Frontal cortex (tissue), 4 donors: ENCODE data around the gene SREBF1. TPM values are rescaled to one million over a fixed set of nuclear protein-coding genes. Genes with fewer than 3 reads are reported as not detected.

Experiments used
- DNase-seq, 2 donors: peaks; one replicate each; pipeline ENCODE4 v3.0.0; 2012; ENCODE audit warnings: low spot score in 2 of 2
- FAIRE-seq: peaks from 2 replicates; lab custom pipeline; 2012; peaks lifted over from hg19 to GRCh38; lab: Jason Lieb, UNC
- total RNA-seq: library from RNA; depleted of rRNA; stranded (reverse); fragments of >200 nt; gene quantifications from one replicate; pipeline ENCODE4 v1.2.3, GENCODE V29; 2014
- donor health status: control.
- donor health status: control.
- donor health status: control.

SREBF1 gene
- total RNA-seq, 1 donor from 2014 or later: 17.5 TPM

GRCh38 chr17:17842111-17842876, 5.5 kb upstream of the SREBF1 start:
- no peak for DNase-seq

GRCh38 chr17:17841601-17842025, 4.8 kb upstream of the SREBF1 start:
- FAIRE-seq: no peak
- peak in 1 of 2 donors; percentile 33 for DNase-seq

More at GRCh38 chr17:17842111-17842876, 5.5 kb upstream of the SREBF1 start:
- FAIRE-seq: no peak

- FAIRE-seq: no peak
- peak; percentile 60 to 66 for DNase-seq
Observed at GRCh38 chr17:17840751-17841591, 4.2 kb upstream of the SREBF1 start.

- peak; percentile 93 to 94 for DNase-seq
- FAIRE-seq: no peak
Observed at GRCh38 chr17:17839791-17840707, 3.3 kb upstream of the SREBF1 start.

GRCh38 chr17:17837966-17838962, 1.5 kb upstream of the SREBF1 start:
- DNase-seq (peak in 1 of 2 donors; percentile 61), FAIRE-seq (no peak)

GRCh38 chr17:17837380-17837821, 615 bp upstream of the SREBF1 start:
- peak in 1 of 2 donors; percentile 36 for DNase-seq
- no peak for FAIRE-seq

GRCh38 chr17:17836250-17836817, 452 bp downstream of the SREBF1 start:
- DNase-seq (peak; percentile 95 to 97), FAIRE-seq (no peak)

- FAIRE-seq: no peak
Observed at GRCh38 chr17:17835415-17836249, 1.2 kb downstream of the SREBF1 start.

GRCh38 chr17:17834974-17835373, 1.8 kb downstream of the SREBF1 start:
- DNase-seq: no peak
- FAIRE-seq: no peak

More at GRCh38 chr17:17835415-17836249, 1.2 kb downstream of the SREBF1 start:
- DNase-seq: peak in 1 of 2 donors; percentile 34

- no peak for DNase-seq
- FAIRE-seq: no peak
Observed at GRCh38 chr17:17833658-17834357, 3.0 kb downstream of the SREBF1 start.

GRCh38 chr17:17832032-17832363, 4.8 kb downstream of the SREBF1 start:
- FAIRE-seq: no peak
- no peak for DNase-seq

- no peak for FAIRE-seq
- DNase-seq: peak in 1 of 2 donors; percentile 39
Observed at GRCh38 chr17:17831208-17832031, 5.4 kb downstream of the SREBF1 start.

- no peak for FAIRE-seq
Observed at GRCh38 chr17:17830740-17831207, 6.0 kb downstream of the SREBF1 start.

GRCh38 chr17:17830269-17830567, 6.6 kb downstream of the SREBF1 start:
- DNase-seq (no peak), FAIRE-seq (no peak)

More at GRCh38 chr17:17830740-17831207, 6.0 kb downstream of the SREBF1 start:
- no peak for DNase-seq

- DNase-seq (no peak), FAIRE-seq (no peak)
Observed at GRCh38 chr17:17827826-17828621, 8.8 kb downstream of the SREBF1 start.
